Measurements from ENCODE around the gene CEBPA.

Gene CEBPA

DNA sequence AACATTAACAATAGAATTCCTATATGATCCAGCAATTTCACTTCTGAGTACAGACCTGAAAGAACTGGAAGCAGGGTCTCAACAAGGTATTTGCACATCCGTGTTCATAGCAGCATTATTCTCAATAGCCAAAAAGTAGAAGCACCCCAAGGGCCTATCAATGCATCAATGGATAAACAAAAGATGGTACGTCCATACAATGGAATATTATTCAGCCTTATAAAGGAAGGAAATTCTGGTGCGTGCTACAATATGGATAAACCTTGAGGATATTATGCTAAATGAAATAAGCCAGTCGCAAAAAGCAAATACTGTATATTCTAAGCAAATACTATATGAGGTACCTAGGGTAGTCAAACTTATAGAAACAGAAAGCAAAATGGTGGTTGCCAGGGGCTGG, 30.8 kb upstream of the CEBPA start:
- H3K4me3 ChIP-seq (ENCODE audit: low read depth, low read length): no peak overlapping the region
- no peak for DNase-seq (ENCODE audit: low read depth)
- TF ChIP-seq, protein P1, sequence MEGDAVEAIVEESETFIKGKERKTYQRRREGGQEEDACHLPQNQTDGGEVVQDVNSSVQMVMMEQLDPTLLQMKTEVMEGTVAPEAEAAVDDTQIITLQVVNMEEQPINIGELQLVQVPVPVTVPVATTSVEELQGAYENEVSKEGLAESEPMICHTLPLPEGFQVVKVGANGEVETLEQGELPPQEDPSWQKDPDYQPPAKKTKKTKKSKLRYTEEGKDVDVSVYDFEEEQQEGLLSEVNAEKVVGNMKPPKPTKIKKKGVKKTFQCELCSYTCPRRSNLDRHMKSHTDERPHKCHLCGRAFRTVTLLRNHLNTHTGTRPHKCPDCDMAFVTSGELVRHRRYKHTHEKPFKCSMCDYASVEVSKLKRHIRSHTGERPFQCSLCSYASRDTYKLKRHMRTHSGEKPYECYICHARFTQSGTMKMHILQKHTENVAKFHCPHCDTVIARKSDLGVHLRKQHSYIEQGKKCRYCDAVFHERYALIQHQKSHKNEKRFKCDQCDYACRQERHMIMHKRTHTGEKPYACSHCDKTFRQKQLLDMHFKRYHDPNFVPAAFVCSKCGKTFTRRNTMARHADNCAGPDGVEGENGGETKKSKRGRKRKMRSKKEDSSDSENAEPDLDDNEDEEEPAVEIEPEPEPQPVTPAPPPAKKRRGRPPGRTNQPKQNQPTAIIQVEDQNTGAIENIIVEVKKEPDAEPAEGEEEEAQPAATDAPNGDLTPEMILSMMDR (IDR thresholded peaks at IDR 0.05; ENCODE audit: low read depth, low read length): no peak
- TF ChIP-seq, protein P2, sequence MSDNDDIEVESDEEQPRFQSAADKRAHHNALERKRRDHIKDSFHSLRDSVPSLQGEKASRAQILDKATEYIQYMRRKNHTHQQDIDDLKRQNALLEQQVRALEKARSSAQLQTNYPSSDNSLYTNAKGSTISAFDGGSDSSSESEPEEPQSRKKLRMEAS (IDR thresholded peaks at IDR 0.05; ENCODE audit: low read depth, low read length): no peak
- no peak for TF ChIP-seq MYC (IDR thresholded peaks at IDR 0.05; ENCODE audit: low read depth, low read length)
- TF ChIP-seq POLR2A (IDR thresholded peaks at IDR 0.05; ENCODE audit: extremely low read depth, insufficient read length): no peak

DNA sequence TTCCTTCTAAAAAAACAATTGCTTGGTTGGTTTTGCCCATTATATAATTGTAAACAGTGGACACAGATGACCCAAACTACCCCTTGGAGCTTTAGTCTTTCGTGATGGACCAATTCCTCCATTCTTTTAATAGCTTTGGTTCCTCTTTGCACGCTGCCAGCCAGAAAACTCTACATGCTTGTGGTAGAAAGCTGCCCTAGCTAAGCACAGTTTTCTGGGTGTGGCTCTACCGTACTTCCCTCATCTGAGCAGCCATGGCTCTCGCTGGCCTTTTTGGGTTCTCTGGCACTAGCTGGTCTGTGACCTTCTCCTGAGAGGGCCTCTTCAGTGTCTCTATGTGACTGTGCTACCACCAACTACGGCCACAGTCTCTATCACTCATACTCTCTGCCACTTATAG, 29.9 kb upstream of the CEBPA start:
- peak; percentile 82 for DNase-seq (ENCODE audit: low read depth)
- TF ChIP-seq, protein P2 (IDR thresholded peaks at IDR 0.05; ENCODE audit: low read depth, low read length): peak; percentile 50
- peak; percentile 35; the same call in 1 of the 2 replicates for TF ChIP-seq MYC (IDR thresholded peaks at IDR 0.05; ENCODE audit: low read depth, low read length)
- TF ChIP-seq, protein P1 (IDR thresholded peaks at IDR 0.05; ENCODE audit: low read depth, low read length): no peak
- TF ChIP-seq POLR2A (IDR thresholded peaks at IDR 0.05; ENCODE audit: extremely low read depth, insufficient read length): no peak
- no peak overlapping the region for H3K4me3 ChIP-seq (ENCODE audit: low read depth, low read length)

DNA sequence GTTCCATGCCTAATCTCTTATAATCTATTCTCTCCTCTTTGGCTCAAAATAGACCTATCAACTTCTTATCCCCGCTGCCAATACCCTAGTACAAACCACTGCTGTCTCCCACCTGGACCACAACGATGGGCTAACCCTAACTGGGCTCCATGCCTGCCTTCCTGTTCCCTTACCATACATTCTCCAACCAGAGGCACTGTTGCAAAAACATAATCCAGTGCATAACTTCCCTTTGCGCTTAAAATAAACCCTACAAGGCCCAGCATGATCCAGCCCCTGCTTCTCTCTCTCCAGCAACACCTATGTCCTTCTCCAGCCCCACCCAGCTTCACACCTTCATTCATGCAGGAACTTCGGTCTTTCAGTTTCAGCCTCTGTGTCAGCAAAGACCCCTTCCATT, 27.4 kb upstream of the CEBPA start:
- TF ChIP-seq, protein P1 (IDR thresholded peaks at IDR 0.05; ENCODE audit: low read depth, low read length): no peak
- TF ChIP-seq, protein P2 (IDR thresholded peaks at IDR 0.05; ENCODE audit: low read depth, low read length): no peak
- TF ChIP-seq POLR2A (IDR thresholded peaks at IDR 0.05; ENCODE audit: extremely low read depth, insufficient read length): no peak
- no peak for TF ChIP-seq MYC (IDR thresholded peaks at IDR 0.05; ENCODE audit: low read depth, low read length)
- no peak overlapping the region for H3K4me3 ChIP-seq (ENCODE audit: low read depth, low read length)
- DNase-seq (ENCODE audit: low read depth): peak; percentile 66

DNA sequence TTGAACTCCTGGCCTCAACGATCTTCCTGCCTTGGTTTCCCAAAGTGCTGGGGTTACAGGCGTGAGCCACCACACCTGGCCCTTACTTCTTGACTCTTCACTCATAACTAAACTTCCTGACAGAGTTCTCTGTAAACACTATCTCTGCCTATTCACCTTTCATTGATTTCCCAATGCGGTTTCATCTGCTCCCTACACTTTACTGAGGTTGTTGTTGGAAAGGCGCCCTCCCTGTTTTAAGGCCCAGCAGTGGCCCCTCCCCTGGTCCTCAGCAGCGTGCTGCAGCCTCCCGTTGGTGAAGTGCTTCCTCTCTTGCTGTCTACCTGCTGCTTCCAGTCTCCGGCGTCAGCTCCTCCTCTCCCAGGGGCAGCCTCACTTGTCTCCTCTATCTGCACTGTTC, 26.7 kb upstream of the CEBPA start:
- no peak for TF ChIP-seq POLR2A (IDR thresholded peaks at IDR 0.05; ENCODE audit: extremely low read depth, insufficient read length)
- TF ChIP-seq, protein P1 (IDR thresholded peaks at IDR 0.05; ENCODE audit: low read depth, low read length): no peak
- no peak for TF ChIP-seq MYC (IDR thresholded peaks at IDR 0.05; ENCODE audit: low read depth, low read length)
- TF ChIP-seq, protein P2 (IDR thresholded peaks at IDR 0.05; ENCODE audit: low read depth, low read length): no peak
- H3K4me3 ChIP-seq (ENCODE audit: low read depth, low read length): no peak overlapping the region

DNA sequence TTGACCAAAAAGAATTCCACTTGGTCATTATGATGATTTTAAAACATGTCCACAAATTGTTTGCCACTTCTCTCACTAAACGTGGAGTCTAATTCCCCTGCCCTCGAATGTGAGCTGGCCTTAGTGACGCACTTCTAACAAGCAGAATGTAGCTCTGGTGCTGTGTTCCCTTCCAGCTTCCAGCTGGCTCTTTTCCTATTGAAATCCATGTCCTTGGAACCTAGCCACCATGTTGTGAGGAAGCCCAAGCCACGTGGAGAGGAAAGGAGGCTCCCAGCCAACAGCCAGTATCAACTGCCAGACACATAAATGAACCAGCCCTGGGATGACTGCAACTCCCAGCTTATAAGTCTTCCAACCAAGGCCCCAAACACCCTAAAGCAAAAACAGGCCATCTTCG, 23.6 kb upstream of the CEBPA start:
- DNase-seq (ENCODE audit: low read depth): no peak
- TF ChIP-seq, protein P2 (IDR thresholded peaks at IDR 0.05; ENCODE audit: low read depth, low read length): no peak
- TF ChIP-seq POLR2A (IDR thresholded peaks at IDR 0.05; ENCODE audit: extremely low read depth, insufficient read length) (no peak), MYC (IDR thresholded peaks at IDR 0.05; ENCODE audit: low read depth, low read length) (no peak)
- TF ChIP-seq, protein P1 (IDR thresholded peaks at IDR 0.05; ENCODE audit: low read depth, low read length): no peak
- no peak overlapping the region for H3K4me3 ChIP-seq (ENCODE audit: low read depth, low read length)

More for the DNA sequence above, 26.7 kb upstream of the CEBPA start:
- DNase-seq (ENCODE audit: low read depth): no peak

All from NB4 (cell line).